C4-2B (cell line): ENCODE data around the gene SLCO3A1.

Source experiments
- ZFX ChIP-seq: fragments of 450-650 bp; IDR thresholded peaks from 2 replicates; pipeline ENCODE4 v1.6.1; 2017
- TF ChIP-seq, protein P1 (sequence below): fragments of 450-650 bp; conservative IDR thresholded peaks from 2 replicates; pipeline ENCODE4 v1.5.1; 2017; ENCODE audit warnings: mild to moderate bottlenecking

GRCh38 chr15:92109191-92109873 lies 255.8 kb downstream of the SLCO3A1 start:
- TF ChIP-seq, protein P1, sequence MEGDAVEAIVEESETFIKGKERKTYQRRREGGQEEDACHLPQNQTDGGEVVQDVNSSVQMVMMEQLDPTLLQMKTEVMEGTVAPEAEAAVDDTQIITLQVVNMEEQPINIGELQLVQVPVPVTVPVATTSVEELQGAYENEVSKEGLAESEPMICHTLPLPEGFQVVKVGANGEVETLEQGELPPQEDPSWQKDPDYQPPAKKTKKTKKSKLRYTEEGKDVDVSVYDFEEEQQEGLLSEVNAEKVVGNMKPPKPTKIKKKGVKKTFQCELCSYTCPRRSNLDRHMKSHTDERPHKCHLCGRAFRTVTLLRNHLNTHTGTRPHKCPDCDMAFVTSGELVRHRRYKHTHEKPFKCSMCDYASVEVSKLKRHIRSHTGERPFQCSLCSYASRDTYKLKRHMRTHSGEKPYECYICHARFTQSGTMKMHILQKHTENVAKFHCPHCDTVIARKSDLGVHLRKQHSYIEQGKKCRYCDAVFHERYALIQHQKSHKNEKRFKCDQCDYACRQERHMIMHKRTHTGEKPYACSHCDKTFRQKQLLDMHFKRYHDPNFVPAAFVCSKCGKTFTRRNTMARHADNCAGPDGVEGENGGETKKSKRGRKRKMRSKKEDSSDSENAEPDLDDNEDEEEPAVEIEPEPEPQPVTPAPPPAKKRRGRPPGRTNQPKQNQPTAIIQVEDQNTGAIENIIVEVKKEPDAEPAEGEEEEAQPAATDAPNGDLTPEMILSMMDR = no peak
- TF ChIP-seq ZFX = no peak
